CD4-positive, alpha-beta T cell treated with Interleukin-21 for 1 hour (primary cell): ENCODE measurements around the gene TTLL10.

Experiments
- DNase-seq: peaks from one replicate; pipeline ENCODE4 v3.0.0-alpha.2; 2020

The TTLL10 gene

DNA sequence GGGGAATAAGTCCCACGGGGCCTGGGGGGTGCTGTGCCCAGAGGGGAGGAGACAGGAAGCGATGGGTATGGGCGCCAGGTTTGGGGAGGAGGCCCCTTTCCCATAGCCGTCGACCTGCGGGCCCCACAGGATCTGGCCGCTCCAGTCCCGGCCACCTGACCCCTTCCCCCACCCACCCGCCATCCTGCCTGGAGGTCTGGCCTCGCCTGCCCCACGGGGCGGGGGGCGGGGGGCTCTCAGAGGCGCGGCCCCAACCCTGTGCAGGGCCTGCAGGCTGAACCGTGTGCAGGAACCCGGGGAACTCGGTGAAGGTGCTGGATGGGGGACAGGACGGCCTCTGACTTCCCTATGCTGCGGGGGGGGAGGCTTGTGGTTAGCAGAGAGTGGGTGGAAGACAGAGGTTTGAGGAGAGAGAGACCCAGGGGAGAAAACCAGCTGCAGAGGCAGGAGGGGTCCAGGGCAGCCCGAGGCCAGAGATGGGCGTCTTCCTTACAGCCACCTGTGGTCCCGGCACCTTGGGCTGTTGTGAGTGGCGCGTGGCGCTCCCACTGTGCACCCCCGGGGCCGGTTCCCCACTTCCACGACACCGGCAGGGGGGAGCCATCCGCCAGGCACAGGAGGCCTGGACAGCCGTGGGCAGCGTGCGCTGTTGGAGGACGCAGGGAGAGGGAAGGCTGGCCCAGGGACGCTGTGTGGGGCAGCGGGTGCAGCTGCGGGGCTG lies 35.2 kb downstream of the TTLL10 start:
- peak; percentile 66 for DNase-seq

DNA sequence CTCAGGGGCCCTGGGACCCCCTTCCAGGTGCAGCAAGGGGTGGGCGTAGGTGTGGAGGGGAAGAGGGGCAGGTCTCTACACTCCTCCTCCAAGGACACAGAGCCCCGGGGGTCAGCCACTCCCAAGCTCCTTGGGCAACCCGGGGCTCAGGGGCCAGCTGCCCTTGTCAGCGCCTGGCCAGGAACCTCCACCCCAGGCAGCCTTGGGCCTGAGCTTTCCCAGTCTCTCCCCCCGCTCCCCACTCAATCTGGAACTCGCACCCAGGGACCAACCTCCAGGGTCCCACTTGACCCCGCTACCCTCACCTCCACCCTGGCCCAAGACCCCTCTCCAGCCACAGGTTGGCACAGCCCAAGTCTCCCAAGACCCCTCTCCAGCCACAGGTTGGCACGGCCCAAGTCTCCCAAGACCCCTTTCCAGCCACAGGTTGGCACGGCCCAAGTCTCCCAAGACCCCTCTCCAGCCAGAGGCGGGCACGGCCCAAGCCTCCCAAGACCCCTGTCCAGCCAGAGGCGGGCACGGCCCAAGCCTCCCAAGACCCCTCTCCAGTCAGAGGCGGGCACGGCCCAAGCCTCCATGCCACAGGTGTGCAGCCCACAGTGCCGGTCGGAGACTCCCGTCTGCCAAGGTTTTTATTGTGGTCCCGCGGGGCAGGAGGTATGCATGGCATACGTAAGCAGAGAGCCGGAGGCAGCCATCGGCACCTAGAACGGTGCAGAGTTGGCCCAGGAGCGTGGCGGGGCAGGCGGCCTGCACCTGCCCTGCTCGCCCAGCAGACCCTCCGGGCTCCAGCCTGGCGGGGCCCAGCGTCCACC lies 37.3 kb downstream of the TTLL10 start:
- DNase-seq = no peak

DNA sequence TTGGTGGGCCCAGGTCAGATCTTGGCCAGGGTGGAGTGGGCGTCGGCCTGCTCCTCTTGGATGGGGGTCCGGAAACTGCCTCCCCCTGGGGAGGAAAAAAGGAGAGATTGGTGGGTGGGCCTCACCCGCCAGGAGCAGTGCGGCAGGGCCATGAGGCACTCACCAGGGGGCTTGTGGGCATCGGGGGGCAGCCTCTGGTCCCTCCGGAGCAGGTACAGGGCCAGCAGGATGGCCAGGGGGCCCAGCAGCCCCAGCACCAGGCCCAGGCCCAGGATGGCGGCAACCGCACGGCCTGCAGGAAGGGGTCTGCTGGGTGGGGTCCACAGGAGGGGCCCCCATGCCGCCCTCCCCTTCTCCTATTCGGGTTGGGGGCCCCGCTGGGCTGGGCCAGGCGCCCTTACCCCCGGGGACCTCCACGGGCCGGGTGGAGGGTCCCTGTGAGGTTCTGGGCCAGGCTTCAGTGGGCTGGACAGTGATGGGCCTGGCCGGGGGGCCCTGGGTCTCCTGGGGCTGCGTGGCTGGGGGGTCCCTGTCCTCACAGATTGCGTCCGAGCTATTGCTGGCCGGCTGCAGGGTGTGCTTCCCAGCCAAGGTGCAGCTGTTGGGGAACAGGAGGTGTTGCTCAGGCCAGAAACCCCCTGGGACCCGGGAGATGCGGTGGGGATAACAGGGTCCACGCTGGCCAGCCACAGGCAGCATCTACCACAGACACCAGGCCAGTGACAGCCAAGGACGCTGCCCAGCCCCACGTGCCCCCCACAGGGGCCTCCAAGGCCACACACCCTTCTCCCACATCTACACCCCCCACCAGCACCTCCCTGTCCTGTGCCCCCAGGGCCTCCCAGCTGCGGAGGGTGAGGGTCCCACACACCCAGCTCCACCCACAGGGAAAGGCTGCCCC lies 38.1 kb downstream of the TTLL10 start:
- DNase-seq = no peak

DNA sequence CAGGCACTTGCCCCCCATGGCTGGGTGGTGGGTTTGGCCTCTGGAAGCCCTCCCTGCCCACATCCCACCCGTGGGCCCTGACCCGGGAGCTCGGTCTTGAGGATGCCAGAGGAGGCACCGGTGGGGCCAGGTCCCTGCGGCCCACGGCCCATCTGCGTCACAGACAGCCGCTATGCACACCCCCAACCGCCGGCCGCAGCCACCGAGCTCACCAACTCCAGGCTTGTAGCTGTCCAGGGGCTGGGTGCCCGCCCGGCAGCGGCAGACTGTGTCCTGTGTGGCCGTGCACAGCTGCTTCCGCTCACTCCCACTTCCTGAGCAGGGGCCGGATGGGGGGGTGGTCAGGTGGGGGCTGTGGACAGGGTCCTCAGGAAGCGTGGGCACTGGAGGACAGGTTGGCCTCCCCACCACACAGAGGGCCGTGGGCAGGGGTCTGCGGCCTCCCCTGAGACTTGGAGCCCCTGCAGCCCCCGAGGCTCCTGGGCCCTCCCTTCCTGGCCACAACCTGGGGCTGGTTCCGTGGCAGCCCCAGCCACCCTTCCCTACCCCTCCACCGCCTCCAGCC lies 39.2 kb downstream of the TTLL10 start:
- DNase-seq = peak; percentile 63

DNA sequence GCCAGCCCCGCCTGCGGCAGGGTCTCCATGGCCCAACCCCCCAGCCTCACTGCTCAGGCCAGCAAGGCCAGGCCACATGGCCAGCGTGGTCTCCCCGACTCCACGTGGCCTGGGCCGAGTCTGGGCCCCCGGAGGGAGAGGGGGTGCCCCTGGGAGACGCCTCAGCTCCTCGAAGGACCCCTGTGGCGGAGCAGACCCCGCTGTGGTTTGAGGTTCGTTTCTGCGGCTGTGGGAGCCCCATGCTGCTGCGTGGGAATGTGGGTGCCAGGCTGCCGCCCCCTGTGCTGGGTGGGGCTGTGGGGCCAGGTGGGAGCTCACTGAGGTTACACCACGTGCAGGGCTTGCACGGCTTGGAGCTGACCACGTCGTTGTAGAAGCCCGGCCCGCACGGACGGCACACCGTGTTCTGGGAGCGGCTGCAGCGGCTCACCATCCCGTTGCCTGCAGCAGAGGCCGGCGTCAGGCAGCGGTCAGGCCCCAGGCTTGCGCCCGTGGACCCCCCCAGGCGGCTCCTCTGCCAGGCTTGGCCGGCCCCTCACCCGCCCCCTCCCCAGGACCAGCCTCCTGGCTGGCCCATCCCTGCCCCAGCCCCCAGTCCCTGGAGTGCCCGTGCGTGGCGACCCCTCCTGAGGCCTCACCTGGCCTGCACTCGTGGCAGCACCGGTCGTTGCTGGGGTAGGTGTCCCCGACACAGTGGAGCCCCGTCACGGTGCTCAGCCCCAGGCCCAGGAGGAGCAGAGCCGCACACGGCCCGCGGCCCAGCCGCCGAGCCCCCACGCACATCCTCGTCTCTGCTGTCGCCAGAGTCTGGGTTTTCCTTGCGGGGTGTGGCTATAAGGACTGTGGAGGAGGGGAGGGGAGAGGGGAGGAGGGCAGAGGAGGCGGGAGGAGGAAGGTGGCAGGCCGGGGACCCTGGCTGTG lies 39.9 kb downstream of the TTLL10 start, which contains the start of gene TNFRSF4:
TSS of gene TNFRSF4 (minus strand) at position 809 of the 921 bp plus-strand sequence. CDS start at position 783, 26 bp downstream.
- DNase-seq = peak; percentile 56

DNA sequence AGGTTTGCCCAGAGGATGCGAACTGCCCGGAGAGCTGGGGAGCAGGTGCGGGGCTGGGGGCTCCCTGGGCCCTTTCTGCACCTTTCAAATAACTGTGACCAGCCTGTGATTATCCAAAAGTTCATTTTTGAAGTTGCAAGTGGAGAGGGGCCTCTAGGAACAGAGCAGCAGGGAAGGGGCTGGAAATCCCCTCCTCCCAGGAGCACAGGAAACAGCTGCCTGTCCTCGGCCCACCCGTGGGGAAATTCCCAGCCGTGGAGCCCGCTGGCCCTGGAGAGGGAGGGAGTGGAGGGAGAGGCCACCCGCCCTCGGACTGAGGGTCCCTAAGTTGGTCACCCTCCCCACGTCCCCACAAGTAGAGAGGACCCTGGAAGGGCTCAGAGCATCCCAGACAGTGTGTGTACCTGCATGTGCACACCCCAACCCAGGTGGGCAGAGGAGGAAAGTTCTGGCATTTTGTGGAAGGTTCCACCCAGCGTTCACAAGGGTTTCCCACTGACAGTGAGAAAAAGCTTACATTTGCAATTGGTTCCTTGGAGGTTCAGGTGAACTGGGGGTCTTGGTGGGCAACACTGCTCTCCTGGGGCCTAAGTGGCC lies 41.5 kb downstream of the TTLL10 start:
- DNase-seq = peak; percentile 50

DNA sequence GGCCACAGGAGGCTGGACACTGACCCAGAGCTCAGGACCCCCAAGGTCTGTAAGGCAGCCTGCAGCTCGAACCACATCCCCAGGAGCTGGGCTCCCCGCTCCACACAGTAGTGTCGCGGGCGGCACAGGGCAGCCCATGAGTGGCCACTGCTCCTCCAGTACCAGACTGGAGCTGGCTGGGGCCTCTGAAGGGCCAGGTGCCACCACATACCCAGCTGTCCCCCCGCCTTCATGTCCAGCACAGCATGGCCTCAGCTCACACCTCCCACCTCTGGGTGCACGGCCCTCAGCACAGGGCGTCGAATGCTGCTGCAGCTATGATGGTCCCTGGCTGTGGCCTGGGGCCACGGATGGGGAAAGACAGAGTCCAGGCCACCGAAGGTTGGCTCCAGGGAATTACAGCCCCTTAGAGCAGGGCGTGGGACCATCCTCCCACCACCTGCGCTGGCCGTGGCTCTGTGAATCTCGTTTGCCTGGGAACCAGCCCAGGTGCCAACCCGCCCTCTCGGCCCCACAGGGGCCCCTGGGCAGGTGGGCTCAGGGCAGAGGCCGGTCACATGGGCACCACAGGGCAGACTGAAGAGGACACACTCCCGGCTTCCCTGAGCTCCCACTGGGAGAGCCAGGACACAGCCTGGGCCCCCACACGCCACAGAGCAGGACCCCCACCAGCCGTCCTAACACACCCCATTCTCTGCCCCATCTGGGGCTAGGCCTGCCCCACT lies 42.4 kb downstream of the TTLL10 start:
- DNase-seq = no peak

DNA sequence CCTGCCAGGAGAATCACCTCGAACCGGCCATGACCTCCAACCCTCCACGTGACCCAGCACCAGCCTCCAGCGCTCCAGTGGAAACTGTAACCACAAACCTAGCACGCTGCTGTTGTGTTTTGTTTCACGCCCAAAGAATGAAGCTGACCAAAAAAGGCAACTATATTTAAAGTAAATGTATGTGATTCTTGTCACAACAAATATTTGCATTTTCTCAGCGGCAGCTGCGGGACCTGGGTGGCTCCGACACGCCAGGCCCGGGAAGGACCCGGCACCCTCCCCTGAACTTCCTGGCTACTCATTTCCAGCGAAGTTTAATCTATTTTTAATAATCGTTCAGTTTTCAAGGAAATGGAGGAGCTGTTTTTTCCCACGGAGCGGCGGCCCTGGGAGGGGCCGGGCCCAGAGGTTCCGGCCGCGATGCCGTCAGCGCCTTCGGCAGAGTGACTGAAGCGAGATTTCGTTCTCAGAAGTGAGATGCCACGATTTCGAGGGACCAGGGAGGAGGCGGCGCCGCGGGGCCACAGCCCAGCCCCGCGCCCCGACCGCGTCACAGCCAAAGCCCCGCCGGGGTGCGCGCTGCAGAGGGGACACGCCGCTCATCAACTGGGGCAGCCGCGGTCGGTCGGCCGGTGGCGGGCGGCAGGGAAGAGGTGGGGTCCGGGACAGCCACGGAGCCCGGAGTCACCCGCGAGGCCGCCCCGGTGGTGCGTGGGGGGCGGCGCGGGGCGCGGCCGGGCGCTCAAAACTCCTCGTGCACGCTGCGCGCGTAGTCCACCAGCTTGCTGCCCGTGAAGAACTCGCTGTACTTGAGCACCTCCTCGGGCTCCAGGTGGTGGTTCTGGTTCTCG lies 43.3 kb downstream of the TTLL10 start:
- DNase-seq = peak; percentile 76

DNA sequence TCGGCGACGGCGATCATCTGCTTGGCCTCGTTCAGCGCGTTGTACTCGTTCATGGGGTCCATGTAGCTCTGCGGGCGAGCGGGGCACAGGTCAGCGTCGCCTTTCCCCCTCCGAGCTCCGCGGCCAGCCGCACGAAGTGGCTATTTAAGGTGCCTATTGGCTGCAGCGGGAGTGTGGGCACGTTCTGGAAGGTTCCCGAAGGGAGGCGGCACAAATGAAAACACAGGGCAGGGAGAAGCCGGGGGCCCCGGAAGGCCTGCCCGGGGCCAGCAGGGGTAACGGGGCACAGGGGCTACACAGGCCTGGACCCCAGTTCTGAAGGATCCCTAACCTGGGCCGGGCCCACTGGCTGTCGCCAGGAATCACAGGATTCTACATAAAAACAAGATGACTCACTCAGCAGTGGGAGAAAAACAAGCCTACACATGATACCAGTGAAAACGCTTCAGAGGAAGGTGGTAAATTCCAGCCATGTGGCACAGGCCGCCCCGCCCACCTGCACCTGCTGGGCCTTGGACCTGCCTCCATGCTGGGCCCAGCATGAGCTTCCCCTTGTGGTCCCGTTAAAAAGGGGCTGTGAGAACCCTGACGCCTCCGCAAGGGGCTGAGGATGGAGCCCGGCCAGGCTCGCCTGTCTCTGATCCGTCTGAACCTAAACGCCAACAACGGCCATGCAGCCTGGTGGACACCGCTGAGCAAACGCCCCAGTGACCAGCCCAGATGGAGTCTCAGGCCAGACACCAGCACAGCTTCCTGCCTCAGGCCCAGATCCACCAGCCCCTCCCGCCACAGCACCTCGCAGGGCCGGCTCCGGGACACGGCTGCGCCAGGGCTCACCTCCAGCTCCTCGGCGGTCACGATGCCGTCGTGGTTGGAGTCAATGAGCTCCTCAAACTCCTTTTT lies 44.2 kb downstream of the TTLL10 start:
- DNase-seq = peak; percentile 41

DNA sequence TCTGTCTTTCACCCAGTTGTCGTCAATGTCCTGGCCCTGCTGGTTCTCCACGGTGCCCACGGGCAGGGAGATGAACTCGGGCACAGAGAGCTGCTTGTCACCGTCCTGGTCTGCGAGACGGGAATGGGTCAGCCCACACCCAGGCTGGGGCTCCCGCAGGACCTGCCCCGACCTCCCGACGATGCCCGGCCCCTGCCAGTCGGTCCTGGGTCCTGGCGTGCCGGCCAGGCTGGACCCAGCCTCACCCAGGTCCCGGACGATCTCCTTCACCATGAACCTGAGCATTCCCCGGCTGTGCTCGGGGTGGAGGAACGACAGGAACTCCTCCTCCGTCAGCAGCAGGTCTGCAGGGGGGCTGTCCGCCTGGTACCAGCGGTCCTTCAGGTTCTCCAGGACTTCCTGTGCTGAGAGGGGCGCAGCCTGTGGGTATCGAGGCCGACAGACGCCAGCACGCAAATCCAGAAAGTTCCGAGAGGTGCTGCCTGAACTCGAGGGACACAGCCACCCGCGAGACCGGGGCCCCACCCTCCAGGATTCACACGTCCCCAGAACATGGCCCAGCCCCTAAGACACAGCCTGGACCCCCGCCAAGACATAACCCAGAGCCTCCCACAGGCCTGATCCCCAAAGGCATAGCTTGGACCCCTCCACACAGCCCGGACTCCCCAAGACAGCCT lies 45.0 kb downstream of the TTLL10 start:
- no peak for DNase-seq

DNA sequence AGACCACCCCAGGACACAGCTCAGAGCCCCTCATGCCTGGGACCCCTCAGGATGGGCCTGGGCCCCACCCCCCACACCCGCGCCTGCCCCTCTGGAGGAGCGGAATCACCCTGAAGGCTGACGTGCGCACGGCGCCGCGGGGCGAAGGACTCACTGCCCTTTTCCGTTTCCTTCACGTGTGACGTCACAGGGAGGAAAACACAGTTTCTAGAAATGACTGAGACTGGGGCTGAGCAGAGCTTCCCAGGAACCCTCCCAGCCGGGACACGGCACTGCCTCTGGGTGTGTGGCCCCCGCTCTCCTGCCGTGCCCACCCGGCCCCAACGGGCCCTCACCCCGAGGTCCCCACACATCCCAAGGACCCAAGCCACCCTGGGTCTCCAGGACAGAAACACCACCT lies 45.7 kb downstream of the TTLL10 start:
- DNase-seq = peak; percentile 76

DNA sequence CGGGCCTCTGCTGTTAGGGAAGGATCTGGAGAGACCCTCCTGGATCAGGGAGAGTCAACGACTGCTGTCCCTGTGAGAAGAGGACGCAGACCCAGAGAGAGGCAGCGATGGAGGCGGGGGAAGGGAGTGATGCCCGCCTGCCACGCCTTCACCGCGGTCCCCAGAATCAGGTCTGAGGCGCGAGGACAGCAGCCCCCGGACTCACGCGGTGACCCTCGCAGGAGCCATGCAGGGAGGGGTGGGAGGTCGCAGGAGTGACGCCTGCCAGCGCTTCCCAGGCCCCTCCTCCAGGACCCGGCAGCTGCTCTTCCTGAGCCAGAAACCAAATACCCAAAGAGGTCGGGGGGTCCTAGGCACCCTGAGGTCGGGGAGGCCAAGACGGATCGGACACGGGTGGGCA lies 46.5 kb downstream of the TTLL10 start:
- no peak for DNase-seq

DNA sequence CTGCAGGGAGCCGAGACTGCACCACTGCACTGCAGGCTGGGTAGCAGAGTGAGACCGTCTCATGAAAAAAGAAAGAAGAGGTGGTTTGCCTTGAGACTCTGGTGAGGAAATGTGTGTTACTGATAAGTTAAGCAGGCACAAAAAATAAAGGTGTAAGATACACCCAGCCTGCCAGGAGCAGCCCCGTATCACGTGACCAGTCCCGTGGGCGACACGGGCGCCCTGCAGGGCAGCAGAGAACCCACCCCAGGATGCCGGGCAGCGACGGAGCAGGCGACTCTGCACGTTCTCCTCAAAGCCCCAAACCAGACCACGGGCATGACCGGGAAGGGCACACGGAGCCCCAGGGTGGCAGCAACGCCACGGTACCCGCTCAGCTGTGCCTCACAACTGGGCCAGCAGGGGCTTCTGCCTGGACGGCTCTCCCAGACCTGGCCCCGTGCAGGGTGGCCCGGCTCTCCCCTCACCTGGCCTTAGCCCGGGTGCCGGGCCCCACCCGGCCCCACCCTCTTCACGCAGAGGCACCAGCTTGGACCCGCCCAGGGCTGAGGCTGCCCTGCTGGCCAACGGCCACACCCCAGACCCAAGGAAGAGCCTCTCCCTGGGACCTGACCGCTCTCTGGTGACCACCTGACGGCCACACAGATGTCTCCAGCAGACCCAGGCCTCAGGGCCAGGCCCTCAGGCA lies 48.4 kb downstream of the TTLL10 start:
- DNase-seq = no peak

DNA sequence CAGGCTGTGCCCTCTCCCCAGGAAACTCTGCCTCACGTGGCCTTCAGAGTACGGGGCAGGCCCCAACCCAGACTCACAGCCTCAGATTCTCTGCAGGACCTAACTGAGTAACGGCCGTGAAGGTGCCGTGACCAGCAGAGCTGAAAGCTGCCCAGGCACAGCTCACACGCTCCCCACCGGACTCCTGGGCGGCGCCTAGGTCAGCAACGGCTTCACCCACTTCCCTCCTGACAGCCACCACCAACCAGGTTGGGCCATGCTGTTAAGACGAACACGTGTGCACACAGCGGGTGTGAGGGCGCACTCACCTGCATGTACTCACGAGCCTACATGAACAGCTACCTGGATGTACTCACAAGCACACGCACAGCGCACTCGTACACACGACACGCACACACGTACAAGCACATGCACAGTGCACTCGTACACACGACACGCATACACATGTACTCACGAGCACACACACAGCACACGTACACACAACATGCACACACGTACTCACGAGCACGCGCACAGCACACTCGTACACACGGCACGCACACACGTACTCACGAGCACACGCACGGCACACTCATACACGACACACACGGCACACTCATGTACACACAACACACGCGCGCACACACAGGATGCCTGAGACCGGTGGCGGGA lies 49.0 kb downstream of the TTLL10 start:
- no peak for DNase-seq

DNA sequence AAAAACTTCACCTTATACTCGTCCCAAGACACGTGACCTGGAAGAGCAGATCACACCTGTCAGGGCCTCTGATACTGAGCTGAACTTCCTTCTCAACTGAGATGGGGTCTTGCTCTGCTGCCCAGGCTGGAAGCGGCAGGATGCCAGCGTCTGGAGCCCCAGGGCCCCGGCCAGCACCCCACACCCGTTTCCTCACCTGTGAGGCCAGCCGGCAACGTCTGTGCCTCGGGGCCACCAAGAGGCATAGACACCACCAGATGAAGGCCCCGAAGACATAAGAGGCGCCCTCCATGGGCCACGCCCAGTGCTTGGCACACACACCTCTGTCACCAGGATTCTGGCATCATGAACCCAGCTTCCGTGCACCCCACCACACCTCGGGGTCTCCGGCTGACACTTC lies 49.6 kb downstream of the TTLL10 start:
- no peak for DNase-seq

DNA sequence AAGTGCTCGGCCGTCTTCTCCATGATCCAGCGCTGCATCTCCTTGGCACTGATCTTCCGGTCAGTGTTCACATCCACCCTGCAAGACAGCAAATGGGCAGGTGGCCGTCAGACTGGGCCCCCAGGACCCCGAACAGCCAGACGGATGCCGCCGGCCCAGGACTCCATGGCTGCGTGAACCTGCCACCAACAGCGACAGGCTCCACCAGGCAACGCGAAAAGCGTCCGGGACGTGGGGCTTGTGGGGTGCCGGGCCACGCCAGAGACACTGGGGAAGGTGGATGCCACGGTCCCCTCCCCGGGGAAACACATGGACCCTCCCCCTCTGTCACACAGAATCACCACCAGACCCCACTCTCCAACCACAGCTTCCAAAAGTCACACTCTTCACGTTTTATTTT lies 50.2 kb downstream of the TTLL10 start:
- no peak for DNase-seq
